NCI-H748 (cell line): ENCODE measurements around the gene OR5D18.
"Not testable (repeated sequence)": the region's sequence is repeated elsewhere in the genome, so short reads cannot be mapped to it uniquely, and the experiment has no call there.

Source experiments
- DNase-seq: peaks from one replicate; lab custom pipeline; 2025; ENCODE audit not compliant: unreplicated experiment; lab: John Stamatoyannopoulos, UW

The OR5D18 gene

DNA sequence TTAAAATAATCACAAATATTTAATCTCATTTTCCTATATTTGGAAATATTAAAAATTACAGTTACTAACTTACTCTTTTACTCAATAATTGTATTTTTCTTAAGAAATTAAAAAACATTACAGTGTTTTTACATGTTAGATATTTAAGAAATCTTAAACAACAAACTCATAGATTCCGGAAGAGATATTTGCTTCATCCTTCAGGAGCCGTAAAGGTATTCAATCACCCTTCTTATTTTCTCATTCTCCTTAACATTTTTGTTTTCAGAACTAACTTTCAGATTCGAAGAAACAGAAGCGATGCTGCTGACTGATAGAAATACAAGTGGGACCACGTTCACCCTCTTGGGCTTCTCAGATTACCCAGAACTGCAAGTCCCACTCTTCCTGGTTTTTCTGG is at the start of gene OR5D18:
OR5D18 (plus strand) TSS at position 301 of the 400 bp plus-strand sequence; CDS start at position 301, 0 bp downstream.
- no peak for DNase-seq

- DNase-seq: no peak
Measured at GRCh38 chr11:55773138-55773537, 46.3 kb upstream of the OR5D18 start, which contains the start of gene OR5D13. TSS of gene OR5D13 (plus strand) at chr11:55773438. CDS start at chr11:55773438, 0 bp downstream.

DNA sequence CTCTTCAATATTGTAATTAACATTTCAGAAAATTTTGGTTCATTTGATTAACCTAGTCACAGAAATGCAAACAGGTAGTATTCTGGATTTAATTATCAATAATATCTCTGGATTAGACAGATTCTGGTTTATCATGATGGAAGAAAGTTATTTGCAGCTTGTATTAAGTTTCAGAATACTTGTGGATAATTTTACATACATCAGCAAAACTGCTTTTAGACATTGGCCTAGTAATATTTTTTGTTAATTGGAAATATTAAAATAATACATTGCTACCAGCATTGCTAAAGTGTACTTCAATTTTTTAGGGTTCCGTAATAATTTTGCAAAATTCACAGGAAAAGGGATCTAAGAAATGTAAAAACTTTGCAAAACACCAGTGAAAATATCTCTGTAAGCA is 27.8 kb upstream of the OR5D18 start:
- DNase-seq: no peak

- no peak for DNase-seq
Measured at GRCh38 chr11:55793321-55793720, 26.1 kb upstream of the OR5D18 start.

DNA sequence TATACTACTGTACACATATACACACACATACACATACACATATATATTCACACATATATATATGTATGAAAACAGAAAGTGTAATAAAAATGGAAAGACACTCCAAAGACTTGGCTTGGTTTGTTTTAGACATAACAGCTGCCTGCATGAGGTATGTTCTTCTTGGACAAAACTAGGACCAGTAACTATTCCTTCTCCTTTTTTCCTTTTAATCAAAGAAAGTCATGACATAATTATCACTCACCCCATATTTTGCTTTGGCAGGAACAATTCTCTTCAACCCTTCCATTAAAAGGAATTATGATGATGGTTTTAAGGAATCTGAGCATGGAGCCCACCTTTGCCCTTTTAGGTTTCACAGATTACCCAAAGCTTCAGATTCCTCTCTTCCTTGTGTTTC is 24.2 kb upstream of the OR5D18 start, which contains the start of gene OR5D14:
OR5D14 (plus strand) TSS at position 301 of the 400 bp plus-strand sequence; CDS start at position 301, 0 bp downstream.
- no peak for DNase-seq

- no peak for DNase-seq
Measured at GRCh38 chr11:55806248-55806647, 13.2 kb upstream of the OR5D18 start.

GRCh38 chr11:55811067-55811466 is 8.4 kb upstream of the OR5D18 start, which contains the start of gene OR5L1:
TSS of gene OR5L1 (plus strand) at chr11:55811367. CDS start at chr11:55811467, 100 bp downstream.
- DNase-seq: no peak

- no peak for DNase-seq
Measured at GRCh38 chr11:55826919-55827318, 7.5 kb downstream of the OR5D18 start, which contains the start of gene OR5L2. TSS of gene OR5L2 (plus strand) at chr11:55827219. CDS start at chr11:55827219, 0 bp downstream.

- DNase-seq: no peak
Measured at GRCh38 chr11:55838452-55838851, 19.0 kb downstream of the OR5D18 start, which contains the start of gene OR5D16. TSS of gene OR5D16 (plus strand) at chr11:55838752. CDS start at chr11:55838752, 0 bp downstream.

DNA sequence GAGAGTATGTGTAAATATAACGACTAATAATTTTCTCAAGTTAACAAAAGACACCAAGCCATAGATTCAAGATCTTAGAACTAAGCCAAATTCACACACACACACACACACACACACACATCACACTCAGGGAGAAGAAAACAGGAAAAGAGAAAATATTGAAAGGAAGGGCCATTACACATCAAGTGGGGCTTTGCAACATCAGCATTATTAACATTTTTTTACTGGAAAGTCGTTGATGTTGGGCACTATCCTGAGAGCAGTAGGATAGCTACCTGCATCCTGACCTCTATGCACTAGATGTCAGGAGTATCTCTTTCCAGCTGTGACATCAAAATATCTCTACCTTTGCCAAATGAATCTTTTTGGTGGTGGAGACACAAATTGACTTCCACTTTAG is 28.0 kb downstream of the OR5D18 start:
- DNase-seq: no peak

DNA sequence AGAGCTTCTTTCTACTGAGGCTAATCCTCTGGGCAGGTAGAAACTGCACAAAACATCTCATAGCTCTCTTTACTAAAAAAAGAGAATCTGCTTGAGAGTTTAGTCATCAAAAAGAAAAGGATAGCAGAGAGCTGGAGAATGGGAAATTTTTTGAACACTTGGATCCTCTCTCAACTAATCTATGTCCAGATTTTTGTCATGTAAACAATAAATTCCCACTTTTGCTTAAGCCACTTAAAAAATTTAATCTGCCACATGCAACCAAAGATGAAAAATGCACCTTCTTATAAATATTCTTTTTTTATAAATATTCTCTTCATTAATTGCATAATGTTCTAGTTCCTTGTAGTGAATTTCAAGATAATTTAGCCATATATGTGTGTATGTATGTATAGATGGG is 29.6 kb downstream of the OR5D18 start:
- no peak for DNase-seq

DNA sequence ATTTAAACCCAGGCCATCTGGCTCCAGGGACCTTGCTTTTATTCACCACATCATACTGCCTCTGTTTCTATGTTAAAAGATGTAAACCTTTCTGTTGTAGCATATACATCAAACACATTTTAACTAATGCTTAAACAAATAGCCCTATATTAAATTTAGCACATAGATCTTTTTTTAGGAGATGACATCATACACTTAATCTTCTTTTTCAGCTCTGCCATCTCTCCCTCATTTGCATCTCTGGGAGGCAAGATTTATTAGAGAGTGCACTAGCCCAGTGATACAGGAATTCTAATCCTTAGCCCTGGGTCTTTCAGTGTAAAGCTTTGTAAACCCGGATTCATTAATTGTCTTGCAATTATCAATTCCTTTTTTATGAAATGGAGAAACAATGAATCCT is 32.7 kb downstream of the OR5D18 start:
- DNase-seq: no peak

GRCh38 chr11:55854704-55855103 is 35.3 kb downstream of the OR5D18 start:
- DNase-seq: no peak

GRCh38 chr11:55867354-55867753 is 47.9 kb downstream of the OR5D18 start:
- DNase-seq: not testable (repeated sequence)
